Left ventricle myocardium inferior (tissue), 1 donor: ENCODE results near the gene KRT80. TPM values are rescaled to one million over a fixed set of nuclear protein-coding genes. Genes with fewer than 3 reads are reported as not detected.

Experiments used
- DNase-seq: peaks from one replicate; pipeline ENCODE4 v3.0.0-alpha.2; 2020
- H3K27ac ChIP-seq: fragments of 200-600 bp; replicated peaks from 2 replicates; pipeline ENCODE4 v1.8.0; 2021
- H3K27me3 ChIP-seq: fragments of 200-600 bp; 2 replicates; pipeline ENCODE4 v1.8.0; 2021; ENCODE audit warnings: low read depth
- H3K36me3 ChIP-seq: fragments of 200-600 bp; 2 replicates; pipeline ENCODE4 v1.8.0; 2021
- H3K4me1 ChIP-seq: fragments of 200-600 bp; 2 replicates; pipeline ENCODE4 v1.8.0; 2021
- H3K4me3 ChIP-seq: fragments of 200-600 bp; 2 replicates; pipeline ENCODE4 v1.8.0; 2021; ENCODE audit warnings: mild to moderate bottlenecking, moderate library complexity
- H3K9me3 ChIP-seq: fragments of 200-600 bp; replicated peaks from 2 replicates; pipeline ENCODE4 v1.8.0; 2021
- CTCF ChIP-seq: fragments of 200-600 bp; IDR thresholded peaks from 2 replicates; pipeline ENCODE4 v1.8.0; 2021; ENCODE audit warnings: antibody characterized with exemption, mild to moderate bottlenecking, borderline replicate concordance
- intact Hi-C: fragments of 100-400 bp; cut with micrococcal nuclease; formaldehyde crosslinking; loops from one replicate; pipeline ENCODE4 v1.11.0; 2022
- total RNA-seq: library from RNA; stranded (reverse); fragmentation: NEBNext Ultra II Directional; extraction: Animal tissue kit (Norgen Biotek cat#: 25700); gene quantifications from one replicate; pipeline ENCODE4 v1.2.1, GENCODE V29; 2021
- donor health status: DM: no; HTN: yes; CAD: no; lungs with severe emphysema.

KRT80 gene
- total RNA-seq, 1 donor from 2014 or later, result not detected

- no peaks in the 10 kb centered on the region for H3K36me3 ChIP-seq
- no peak overlapping the region for H3K27ac ChIP-seq
- intact Hi-C loops, result no loop called here
- TF ChIP-seq CTCF, result no peak
- H3K27me3 ChIP-seq, result peaks cover 49% of the 10 kb centered on the region
- H3K9me3 ChIP-seq, result no peaks in the 10 kb centered on the region
- peaks cover 6% of the 10 kb centered on the region for H3K4me1 ChIP-seq
- no peak for DNase-seq
- no peak overlapping the region for H3K4me3 ChIP-seq
Observed at GRCh38 chr12:52238207-52238840, 46.5 kb upstream of the KRT80 start.

DNA sequence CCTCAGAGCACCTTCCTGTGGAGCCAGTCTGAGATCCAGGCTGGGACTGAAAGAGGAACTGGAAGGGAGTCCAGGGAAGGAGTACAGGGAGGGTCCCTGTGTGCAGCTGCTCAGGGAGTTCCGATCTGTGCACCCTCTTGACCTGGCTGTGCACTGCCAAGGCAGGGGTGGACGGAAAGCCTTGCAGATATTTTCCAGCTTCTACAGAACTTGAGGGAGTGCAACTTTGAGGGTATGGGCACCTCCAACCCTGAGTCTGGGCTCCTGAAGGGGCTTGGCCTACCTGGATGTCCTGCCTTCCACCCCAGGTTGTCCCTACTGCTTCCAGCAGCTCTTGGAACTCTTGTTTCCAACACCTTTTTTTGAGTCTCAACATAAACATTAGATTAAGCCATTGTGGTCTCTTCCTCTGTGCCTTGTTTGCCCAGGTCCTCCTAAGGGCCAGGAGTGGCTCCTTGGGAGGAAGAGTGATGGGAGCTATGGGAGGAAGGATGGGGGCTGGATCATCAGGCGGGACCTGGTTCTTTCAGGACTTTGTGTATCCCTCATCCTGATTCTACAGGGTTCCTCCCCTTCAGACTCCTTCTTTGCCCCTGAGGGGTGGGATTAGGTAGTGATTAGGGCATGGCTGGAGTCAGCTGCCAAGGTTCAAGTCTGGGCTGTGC, 44.7 kb upstream of the KRT80 start:
- DNase-seq, result no peak
- Histone ChIP-seq H3K4me1 (peaks cover 23% of the 10 kb centered on the region), H3K4me3 (no peak overlapping the region), H3K9me3 (no peaks in the 10 kb centered on the region), H3K36me3 (no peaks in the 10 kb centered on the region), H3K27ac (no peak overlapping the region), H3K27me3 (peaks cover 66% of the 10 kb centered on the region)
- intact Hi-C loops, result no loop called here
- TF ChIP-seq CTCF, result no peak

- Histone ChIP-seq H3K27ac (no peak overlapping the region), H3K36me3 (no peaks in the 10 kb centered on the region), H3K4me3 (no peak overlapping the region), H3K4me1 (peaks cover 29% of the 10 kb centered on the region), H3K27me3 (peaks cover 66% of the 10 kb centered on the region), H3K9me3 (no peaks in the 10 kb centered on the region)
- intact Hi-C loops, result no loop called here
- no peak for DNase-seq
- no peak for TF ChIP-seq CTCF
Observed at GRCh38 chr12:52235822-52236361, 44.1 kb upstream of the KRT80 start.

DNA sequence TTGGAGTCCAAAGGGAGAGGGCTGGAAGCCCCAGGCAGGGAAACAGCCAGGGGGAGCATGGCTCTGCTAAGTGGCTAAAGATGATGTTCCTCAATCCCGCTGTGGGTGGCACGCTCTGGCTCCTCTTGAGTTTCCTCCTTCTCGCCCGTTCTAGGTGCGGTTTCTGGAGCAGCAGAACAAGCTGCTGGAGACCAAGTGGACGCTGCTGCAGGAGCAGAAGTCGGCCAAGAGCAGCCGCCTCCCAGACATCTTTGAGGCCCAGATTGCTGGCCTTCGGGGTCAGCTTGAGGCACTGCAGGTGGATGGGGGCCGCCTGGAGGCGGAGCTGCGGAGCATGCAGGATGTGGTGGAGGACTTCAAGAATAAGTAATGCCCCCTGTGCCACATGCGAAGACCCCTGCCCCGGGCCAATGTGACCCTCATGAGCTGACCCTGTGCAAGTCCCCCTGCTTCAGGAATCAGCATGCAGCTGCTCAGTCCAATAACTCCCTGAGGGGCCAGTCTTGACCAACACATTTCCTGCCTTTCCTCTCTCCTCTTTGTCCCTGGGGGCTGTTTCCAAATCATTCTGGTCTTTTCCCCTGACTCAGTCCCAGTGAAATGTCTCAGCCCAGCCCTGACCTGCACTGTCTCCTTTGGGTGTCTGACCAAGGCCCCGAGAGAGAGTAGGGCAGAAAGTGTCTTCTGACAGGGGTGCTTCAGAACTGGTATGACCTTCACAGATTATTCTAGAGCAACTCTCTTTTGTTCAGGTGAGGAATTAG, 43.4 kb upstream of the KRT80 start:
- H3K9me3 ChIP-seq, result no peaks in the 10 kb centered on the region
- H3K4me3 ChIP-seq, result no peak overlapping the region
- peaks cover 36% of the 10 kb centered on the region for H3K4me1 ChIP-seq
- H3K27me3 ChIP-seq, result peaks cover 73% of the 10 kb centered on the region
- no peak for DNase-seq
- no peak overlapping the region for H3K27ac ChIP-seq
- H3K36me3 ChIP-seq, result no peaks in the 10 kb centered on the region
- no peak for TF ChIP-seq CTCF
- intact Hi-C loops, result no loop called here

- TF ChIP-seq CTCF, result no peak
- peaks cover 36% of the 10 kb centered on the region for H3K4me1 ChIP-seq
- H3K36me3 ChIP-seq, result no peaks in the 10 kb centered on the region
- peaks cover 78% of the 10 kb centered on the region for H3K27me3 ChIP-seq
- H3K4me3 ChIP-seq, result no peak overlapping the region
- DNase-seq, result no peak
- no peaks in the 10 kb centered on the region for H3K9me3 ChIP-seq
- intact Hi-C loops, result no loop called here
- no peak overlapping the region for H3K27ac ChIP-seq
Observed at GRCh38 chr12:52234223-52234810, 42.5 kb upstream of the KRT80 start.
